ENCODE data around the gene BRINP3. TPM values are rescaled to one million over a fixed set of nuclear protein-coding genes. Genes with fewer than 3 reads are reported as not detected.

Gene BRINP3
- total RNA-seq, 4 donors from 2014 or later = 5.0 to 30.3 (median 14.1) TPM

DNA sequence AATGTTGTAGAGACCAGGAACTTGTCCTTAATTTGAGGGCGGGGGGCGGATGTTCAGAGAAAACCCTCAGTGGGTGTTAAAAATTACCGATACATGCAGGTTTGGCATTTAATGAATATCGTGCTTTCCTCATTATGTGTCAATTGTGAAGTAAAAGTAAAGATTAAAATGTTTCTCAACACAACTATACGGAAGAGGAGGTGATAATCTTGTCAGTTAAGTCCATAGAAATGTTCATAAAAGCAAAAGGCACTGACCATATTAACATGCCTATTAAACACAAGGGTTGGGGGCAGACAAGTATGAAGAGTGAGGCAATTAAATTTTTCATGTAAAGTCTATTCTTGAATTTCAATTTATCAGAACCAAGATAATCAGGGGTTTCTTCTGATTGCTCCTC lies 1.3 kb downstream of the BRINP3 start:
- peak overlapping the region in 3 of 4 donors; percentile 25 to 62 (median 51) for H3K4me3 ChIP-seq
- no peak for DNase-seq
- in situ Hi-C loops (cut with MboI; ENCODE audit: low pct_ligation_motif_present in 1 of 4, low pct_unique_long_range_greater_than_20kb in 1 of 4, low sequenced_read_pairs in 3 of 4) = no loop called here
- H3K27ac ChIP-seq = peak overlapping the region; percentile 64 to 83 (median 72)
- WGBS, 2 donors (ENCODE audit: low coverage in 1 of 2) = 8 to 27% methylated on average over 2 to 5 of the region's 5 CpGs
- no peaks in the 10 kb centered on the region for H3K36me3 ChIP-seq
- TF ChIP-seq POLR2AphosphoS5 (IDR thresholded peaks at IDR 0.05) = no peak
- TF ChIP-seq, protein P1, sequence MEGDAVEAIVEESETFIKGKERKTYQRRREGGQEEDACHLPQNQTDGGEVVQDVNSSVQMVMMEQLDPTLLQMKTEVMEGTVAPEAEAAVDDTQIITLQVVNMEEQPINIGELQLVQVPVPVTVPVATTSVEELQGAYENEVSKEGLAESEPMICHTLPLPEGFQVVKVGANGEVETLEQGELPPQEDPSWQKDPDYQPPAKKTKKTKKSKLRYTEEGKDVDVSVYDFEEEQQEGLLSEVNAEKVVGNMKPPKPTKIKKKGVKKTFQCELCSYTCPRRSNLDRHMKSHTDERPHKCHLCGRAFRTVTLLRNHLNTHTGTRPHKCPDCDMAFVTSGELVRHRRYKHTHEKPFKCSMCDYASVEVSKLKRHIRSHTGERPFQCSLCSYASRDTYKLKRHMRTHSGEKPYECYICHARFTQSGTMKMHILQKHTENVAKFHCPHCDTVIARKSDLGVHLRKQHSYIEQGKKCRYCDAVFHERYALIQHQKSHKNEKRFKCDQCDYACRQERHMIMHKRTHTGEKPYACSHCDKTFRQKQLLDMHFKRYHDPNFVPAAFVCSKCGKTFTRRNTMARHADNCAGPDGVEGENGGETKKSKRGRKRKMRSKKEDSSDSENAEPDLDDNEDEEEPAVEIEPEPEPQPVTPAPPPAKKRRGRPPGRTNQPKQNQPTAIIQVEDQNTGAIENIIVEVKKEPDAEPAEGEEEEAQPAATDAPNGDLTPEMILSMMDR (IDR thresholded peaks at IDR 0.05) = no peak
- TF ChIP-seq POLR2A (IDR thresholded peaks at IDR 0.05) = no peak
- peaks cover 0 to 11% (median 8%) of the 10 kb centered on the region in 4 donors for H3K4me1 ChIP-seq
- intact Hi-C loops (cut with DNase I; ENCODE audit: low total_unique reads) = no loop called here
- no peaks in the 10 kb centered on the region for H3K9me3 ChIP-seq
- peaks cover 29% of the 10 kb centered on the region for H3K27me3 ChIP-seq

DNA sequence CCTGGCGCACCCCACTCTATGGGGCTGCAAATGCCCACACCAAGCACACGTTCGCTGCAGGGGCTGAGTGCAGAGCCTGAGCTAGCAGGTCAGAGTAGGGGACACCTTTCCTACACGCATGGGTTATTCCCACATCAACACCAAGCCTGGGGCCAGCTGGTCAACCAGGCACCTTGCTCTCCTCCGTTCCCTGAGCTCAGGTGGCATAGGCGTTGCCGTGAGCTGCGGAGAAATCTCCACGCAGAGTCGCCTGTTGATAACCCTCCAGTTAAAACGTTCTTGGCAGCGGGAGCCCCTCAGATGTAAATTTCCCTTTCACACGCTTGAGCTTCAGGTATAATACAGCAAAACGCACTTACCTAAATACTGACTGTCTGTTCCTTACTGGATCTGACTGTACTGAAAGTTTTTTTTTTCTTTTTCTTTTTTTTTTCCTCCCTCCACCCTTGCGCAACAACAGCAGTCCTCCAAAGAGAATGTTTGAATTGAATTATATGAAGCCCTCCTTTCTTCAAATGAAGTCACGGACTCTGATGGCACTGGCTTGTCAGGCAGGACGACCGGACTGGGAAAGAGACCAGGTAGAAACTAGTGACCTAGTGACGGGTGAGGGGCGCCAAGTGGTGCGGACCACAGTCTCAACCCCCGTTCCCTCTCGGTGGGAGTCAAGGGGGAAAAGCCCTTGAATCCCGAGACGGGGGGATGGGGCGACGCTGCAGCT lies 2.1 kb downstream of the BRINP3 start:
- intact Hi-C loops (cut with DNase I; ENCODE audit: low total_unique reads) (no loop called here), in situ Hi-C loops (cut with MboI; ENCODE audit: low pct_ligation_motif_present in 1 of 4, low pct_unique_long_range_greater_than_20kb in 1 of 4, low sequenced_read_pairs in 3 of 4) (no loop called here)
- H3K27me3 ChIP-seq = peaks cover 29% of the 10 kb centered on the region
- 4% methylated on average over 10 to 27 of the region's 27 CpGs for WGBS, 2 donors (ENCODE audit: low coverage in 1 of 2)
- H3K36me3 ChIP-seq = no peaks in the 10 kb centered on the region
- H3K27ac ChIP-seq = peak overlapping the region; percentile 64 to 83 (median 72)
- peaks cover 7 to 11% (median 8%) of the 10 kb centered on the region in 4 donors for H3K4me1 ChIP-seq
- H3K4me3 ChIP-seq = peak overlapping the region in 3 of 4 donors; percentile 25 to 62 (median 51)
- peak in 1 of 3 donors; percentile 5 for TF ChIP-seq POLR2AphosphoS5 (IDR thresholded peaks at IDR 0.05)
- TF ChIP-seq, protein P1 (IDR thresholded peaks at IDR 0.05) = no peak
- TF ChIP-seq POLR2A (IDR thresholded peaks at IDR 0.05) = no peak
- TF ChIP-seq EP300 (IDR thresholded peaks at IDR 0.05; ENCODE audit: low read depth) = no peak
- peak; percentile 51 for DNase-seq
- no peaks in the 10 kb centered on the region for H3K9me3 ChIP-seq

DNA sequence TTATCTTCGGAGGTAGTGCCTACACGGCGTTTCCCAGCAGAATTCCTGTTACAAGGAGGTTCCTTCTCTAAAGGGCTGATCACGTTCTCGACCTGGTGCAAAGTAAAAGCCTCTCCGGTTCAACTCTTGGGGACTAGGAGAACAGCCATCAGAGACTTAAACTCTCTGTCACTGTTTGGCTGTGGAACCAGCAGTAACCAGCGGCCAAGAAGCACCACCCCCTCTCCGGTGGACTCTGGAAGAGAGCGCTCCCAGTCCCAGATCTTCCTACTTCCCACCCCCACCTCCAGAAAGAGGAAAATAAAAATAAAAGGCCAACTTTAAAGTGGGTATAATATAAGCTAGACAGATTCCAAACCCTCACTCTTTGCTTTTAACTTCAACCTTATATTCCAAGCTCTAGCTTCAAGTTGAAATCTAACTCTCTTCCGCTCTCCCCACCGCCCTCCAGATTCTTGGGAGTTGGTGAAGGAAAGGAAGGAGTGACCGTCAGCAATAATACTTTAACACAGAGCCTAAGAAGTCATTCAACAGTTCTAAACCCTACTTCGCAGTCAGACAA lies 2.9 kb downstream of the BRINP3 start:
- WGBS, 2 donors (ENCODE audit: low coverage in 1 of 2) = 7 to 14% methylated on average over 7 to 13 of the region's 13 CpGs
- TF ChIP-seq, protein P1 (IDR thresholded peaks at IDR 0.05) = no peak
- TF ChIP-seq POLR2AphosphoS5 (IDR thresholded peaks at IDR 0.05) (peak in 2 of 3 donors; percentile 10 to 23), POLR2A (IDR thresholded peaks at IDR 0.05) (peak; percentile 33), EP300 (IDR thresholded peaks at IDR 0.05; ENCODE audit: low read depth) (no peak)
- peaks cover 29% of the 10 kb centered on the region for H3K27me3 ChIP-seq
- no peaks in the 10 kb centered on the region for H3K36me3 ChIP-seq
- in situ Hi-C loops (cut with MboI; ENCODE audit: low pct_ligation_motif_present in 1 of 4, low pct_unique_long_range_greater_than_20kb in 1 of 4, low sequenced_read_pairs in 3 of 4) (no loop called here), intact Hi-C loops (cut with DNase I; ENCODE audit: low total_unique reads) (no loop called here)
- H3K4me1 ChIP-seq = peaks cover 7 to 11% (median 10%) of the 10 kb centered on the region in 4 donors
- H3K4me3 ChIP-seq = peak overlapping the region in 3 of 4 donors; percentile 25 to 62 (median 51)
- peak; percentile 38 for DNase-seq
- peak overlapping the region; percentile 64 to 83 (median 72) for H3K27ac ChIP-seq
- H3K9me3 ChIP-seq = no peaks in the 10 kb centered on the region

DNA sequence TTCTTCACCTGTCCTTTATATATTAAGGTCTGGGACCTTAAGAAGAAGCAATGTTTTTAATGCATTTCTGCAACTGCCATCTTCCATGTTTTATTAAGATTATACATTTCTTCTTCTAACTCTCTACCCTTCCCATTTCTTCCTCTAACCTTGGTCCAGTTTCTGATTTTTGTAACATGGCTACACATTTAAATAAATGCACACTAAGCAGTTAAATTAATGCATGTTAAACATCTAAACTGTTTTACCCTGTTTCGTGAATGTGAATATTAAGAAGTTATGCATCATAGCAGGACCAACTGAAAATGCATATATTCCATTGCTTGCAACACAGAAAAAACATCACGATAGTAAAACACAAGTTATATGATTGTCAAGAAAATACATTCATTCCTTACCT lies 3.7 kb downstream of the BRINP3 start:
- Histone ChIP-seq H3K27ac (peak overlapping the region; percentile 64 to 83 (median 72)), H3K4me3 (peak overlapping the region in 3 of 4 donors; percentile 25 to 62 (median 51))

More for the DNA sequence above, 3.7 kb downstream of the BRINP3 start:
- H3K9me3 ChIP-seq = no peaks in the 10 kb centered on the region
- peaks cover 23% of the 10 kb centered on the region for H3K27me3 ChIP-seq
- in situ Hi-C loops (cut with MboI; ENCODE audit: low pct_ligation_motif_present in 1 of 4, low pct_unique_long_range_greater_than_20kb in 1 of 4, low sequenced_read_pairs in 3 of 4) (no loop called here), intact Hi-C loops (cut with DNase I; ENCODE audit: low total_unique reads) (no loop called here)
- no peak for DNase-seq
- 34 to 52% methylated on average over 2 of the region's 2 CpGs for WGBS, 2 donors (ENCODE audit: low coverage in 1 of 2)
- H3K36me3 ChIP-seq = no peaks in the 10 kb centered on the region
- H3K4me1 ChIP-seq = peaks cover 0 to 10% (median 6%) of the 10 kb centered on the region in 4 donors
- TF ChIP-seq, protein P1 (IDR thresholded peaks at IDR 0.05) = no peak
- TF ChIP-seq EP300 (IDR thresholded peaks at IDR 0.05; ENCODE audit: low read depth) (no peak), POLR2AphosphoS5 (IDR thresholded peaks at IDR 0.05) (no peak)

Measured in transverse colon (tissue), 4 donors.